OCI-LY1 (cell line): ENCODE data around the gene CYP2F1.

Source experiments
- EZH2 ChIP-seq: fragments of 200-600 bp; sonication (generic), shearing (Covaris generic); IDR thresholded peaks from 2 replicates; pipeline ENCODE4 v1.8.0; 2017; ENCODE audit warnings: borderline replicate concordance, mixed run types, mild to moderate bottlenecking, antibody characterized with exemption, low read length, moderate library complexity, mixed read lengths
- TF ChIP-seq, protein P1 (sequence below): fragments of 200-600 bp; sonication (generic), shearing (Covaris generic); IDR thresholded peaks from 2 replicates; pipeline ENCODE4 v1.5.1; 2017; ENCODE audit warnings: mild to moderate bottlenecking, antibody characterized with exemption, low read length, moderate library complexity, mixed read lengths

DNA sequence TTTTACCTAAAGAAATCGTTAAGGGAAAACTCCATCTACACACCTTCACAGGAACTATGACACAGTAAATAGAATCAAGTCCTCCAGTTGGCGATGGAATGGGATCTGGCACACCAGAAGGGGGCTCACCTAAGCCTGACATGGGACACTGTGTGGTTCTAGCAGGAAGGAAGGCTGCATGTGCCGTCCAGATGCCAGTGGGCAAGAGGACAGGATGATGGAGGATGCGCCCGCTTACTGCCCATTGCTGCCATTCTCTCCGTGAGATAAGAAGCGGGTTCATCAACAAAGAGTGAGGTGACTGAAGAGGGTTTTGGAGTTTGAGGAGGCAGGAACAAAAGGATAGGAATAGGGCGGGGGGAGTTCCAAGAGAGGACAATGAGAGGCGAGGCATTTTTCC lies 2.9 kb upstream of the CYP2F1 start:
- TF ChIP-seq, protein P1, sequence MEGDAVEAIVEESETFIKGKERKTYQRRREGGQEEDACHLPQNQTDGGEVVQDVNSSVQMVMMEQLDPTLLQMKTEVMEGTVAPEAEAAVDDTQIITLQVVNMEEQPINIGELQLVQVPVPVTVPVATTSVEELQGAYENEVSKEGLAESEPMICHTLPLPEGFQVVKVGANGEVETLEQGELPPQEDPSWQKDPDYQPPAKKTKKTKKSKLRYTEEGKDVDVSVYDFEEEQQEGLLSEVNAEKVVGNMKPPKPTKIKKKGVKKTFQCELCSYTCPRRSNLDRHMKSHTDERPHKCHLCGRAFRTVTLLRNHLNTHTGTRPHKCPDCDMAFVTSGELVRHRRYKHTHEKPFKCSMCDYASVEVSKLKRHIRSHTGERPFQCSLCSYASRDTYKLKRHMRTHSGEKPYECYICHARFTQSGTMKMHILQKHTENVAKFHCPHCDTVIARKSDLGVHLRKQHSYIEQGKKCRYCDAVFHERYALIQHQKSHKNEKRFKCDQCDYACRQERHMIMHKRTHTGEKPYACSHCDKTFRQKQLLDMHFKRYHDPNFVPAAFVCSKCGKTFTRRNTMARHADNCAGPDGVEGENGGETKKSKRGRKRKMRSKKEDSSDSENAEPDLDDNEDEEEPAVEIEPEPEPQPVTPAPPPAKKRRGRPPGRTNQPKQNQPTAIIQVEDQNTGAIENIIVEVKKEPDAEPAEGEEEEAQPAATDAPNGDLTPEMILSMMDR: no peak
- no peak for TF ChIP-seq EZH2
